ENCODE data around the gene GTF2H3.

GRCh38 chr12:123602651-123603195, 30.9 kb upstream of the GTF2H3 start:
- TF ChIP-seq FOXM1 (IDR thresholded peaks at IDR 0.05; ENCODE audit: borderline replicate concordance) (no peak), SP1 (IDR thresholded peaks at IDR 0.05) (no peak), TARDBP (IDR thresholded peaks at IDR 0.05) (no peak), LEF1 (IDR thresholded peaks at IDR 0.05; ENCODE audit: borderline replicate concordance) (no peak), SUZ12 (IDR thresholded peaks at IDR 0.05) (no peak), NFRKB (IDR thresholded peaks at IDR 0.05) (no peak), FOXK2 (IDR thresholded peaks at IDR 0.05) (no peak), BHLHE40 (IDR thresholded peaks at IDR 0.05; ENCODE audit: borderline replicate concordance) (no peak), PKNOX1 (IDR thresholded peaks at IDR 0.05) (no peak), CTBP1 (IDR thresholded peaks at IDR 0.05; ENCODE audit: borderline replicate concordance) (no peak), ZNF384 (IDR thresholded peaks at IDR 0.05) (no peak), L3MBTL2 (conservative IDR thresholded peaks at IDR 0.05) (no peak), FOXA1 (IDR thresholded peaks at IDR 0.05) (no peak), HDGF (IDR thresholded peaks at IDR 0.05; ENCODE audit: borderline replicate concordance) (no peak)
